ENCODE results near the gene SPESP1. TPM values are rescaled to one million over a fixed set of nuclear protein-coding genes. Genes with fewer than 3 reads are reported as not detected.

SPESP1 gene
- total and polyA plus RNA-seq, 9 of the 15 experiments (the other 6 are each of a cell fraction or from before 2014, with no cell fraction given) = not detected

DNA sequence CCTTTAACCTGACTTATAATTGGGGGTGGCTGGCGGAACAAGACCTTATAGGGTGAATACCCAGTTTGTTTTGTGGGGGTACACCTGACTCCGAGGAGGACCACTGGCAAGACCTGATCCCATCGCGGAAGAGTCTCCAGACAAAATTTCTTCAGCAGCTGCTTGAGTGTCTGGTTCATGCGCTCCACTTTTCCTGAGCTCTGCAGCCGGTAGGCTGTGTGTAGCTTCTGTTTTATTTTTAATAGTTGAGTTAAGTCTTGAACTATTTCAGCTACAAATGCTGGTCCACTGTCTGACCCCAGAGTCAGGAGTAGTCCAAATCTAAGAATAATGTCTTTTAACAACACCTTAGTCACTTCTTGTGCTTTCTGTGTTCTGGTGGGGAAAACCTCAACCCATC lies 63.0 kb downstream of the SPESP1 start:
- DNase-seq (ENCODE audit: extremely low read depth in 1 of 4, low spot score in 3 of 4) (no peak), ATAC-seq (no peak), FAIRE-seq (no peak)
- Histone ChIP-seq H3K9me1 (ENCODE audit: control insufficient read depth, insufficient read depth, low read length) (no peaks in the 10 kb centered on the region), H3K27ac (ENCODE audit: extremely low read depth, low read depth, low read length) (no peak overlapping the region), H2AFZ (ENCODE audit: low read depth, low read length) (no peak overlapping the region), H3K4me2 (ENCODE audit: insufficient read depth, low read length) (no peak overlapping the region), H3K27me3 (ENCODE audit: control insufficient read depth in 2 of 2, insufficient read depth in 2 of 2, low read length in 2 of 2) (no peaks in the 10 kb centered on the region), H3K79me2 (ENCODE audit: control insufficient read depth, insufficient read depth, low read length) (no peaks in the 10 kb centered on the region), H3K9me3 (replicated peaks; ENCODE audit: control insufficient read depth, insufficient read depth, low read depth, low read length) (no peaks in the 10 kb centered on the region), H3K4me3 (no peak overlapping the region), H4K20me1 (replicated peaks; ENCODE audit: control insufficient read depth, insufficient read depth, low read length) (peaks cover 6% of the 10 kb centered on the region; the same call in 1 of the 2 replicates), H3K4me1 (replicated peaks in 1 of 2; ENCODE audit: control insufficient read depth in 2 of 2, insufficient read depth in 2 of 2, low read length in 2 of 2) (peaks cover 23 to 36% of the 10 kb centered on the region in 2 experiments), H3K9ac (ENCODE audit: insufficient read depth in 1 of 2, low read depth in 2 of 2, low read length in 2 of 2) (no peak overlapping the region), H3K36me3 (ENCODE audit: control insufficient read depth, insufficient read depth, low read length) (no peaks in the 10 kb centered on the region)
- BruUV-seq (replicated peaks) = no TSS peak
- TF ChIP-seq, protein P1, sequence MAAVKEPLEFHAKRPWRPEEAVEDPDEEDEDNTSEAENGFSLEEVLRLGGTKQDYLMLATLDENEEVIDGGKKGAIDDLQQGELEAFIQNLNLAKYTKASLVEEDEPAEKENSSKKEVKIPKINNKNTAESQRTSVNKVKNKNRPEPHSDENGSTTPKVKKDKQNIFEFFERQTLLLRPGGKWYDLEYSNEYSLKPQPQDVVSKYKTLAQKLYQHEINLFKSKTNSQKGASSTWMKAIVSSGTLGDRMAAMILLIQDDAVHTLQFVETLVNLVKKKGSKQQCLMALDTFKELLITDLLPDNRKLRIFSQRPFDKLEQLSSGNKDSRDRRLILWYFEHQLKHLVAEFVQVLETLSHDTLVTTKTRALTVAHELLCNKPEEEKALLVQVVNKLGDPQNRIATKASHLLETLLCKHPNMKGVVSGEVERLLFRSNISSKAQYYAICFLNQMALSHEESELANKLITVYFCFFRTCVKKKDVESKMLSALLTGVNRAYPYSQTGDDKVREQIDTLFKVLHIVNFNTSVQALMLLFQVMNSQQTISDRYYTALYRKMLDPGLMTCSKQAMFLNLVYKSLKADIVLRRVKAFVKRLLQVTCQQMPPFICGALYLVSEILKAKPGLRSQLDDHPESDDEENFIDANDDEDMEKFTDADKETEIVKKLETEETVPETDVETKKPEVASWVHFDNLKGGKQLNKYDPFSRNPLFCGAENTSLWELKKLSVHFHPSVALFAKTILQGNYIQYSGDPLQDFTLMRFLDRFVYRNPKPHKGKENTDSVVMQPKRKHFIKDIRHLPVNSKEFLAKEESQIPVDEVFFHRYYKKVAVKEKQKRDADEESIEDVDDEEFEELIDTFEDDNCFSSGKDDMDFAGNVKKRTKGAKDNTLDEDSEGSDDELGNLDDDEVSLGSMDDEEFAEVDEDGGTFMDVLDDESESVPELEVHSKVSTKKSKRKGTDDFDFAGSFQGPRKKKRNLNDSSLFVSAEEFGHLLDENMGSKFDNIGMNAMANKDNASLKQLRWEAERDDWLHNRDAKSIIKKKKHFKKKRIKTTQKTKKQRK (IDR thresholded peaks at IDR 0.05; ENCODE audit: borderline replicate concordance, low read depth, low read length) = no peak
- no peak for TF ChIP-seq PPARD (CRISPR knock-in tag; IDR thresholded peaks at IDR 0.05)
- TF ChIP-seq STAT5B (CRISPR knock-in tag; IDR thresholded peaks at IDR 0.05) = no peak
- intact Hi-C loops (cut with micrococcal nuclease) (no loop called here), in situ Hi-C loops (cut with MboI) (no loop called here)
- POLR2A ChIA-PET = no interaction called here
- 94% methylated on average over 6 of the region's 6 CpGs for WGBS (ENCODE audit: insufficient coverage, low coverage, missing lambda C conversion rate)
- CTCF ChIA-PET (ENCODE audit: low intra/inter-chr PET ratio) = no interaction called here

Data from K562 (cell line).